Measurements from ENCODE around the gene DISP2.
A peak's percentile ranks its signal among the peaks of the same experiment; 100 is the strongest.

DISP2 gene

GRCh38 chr15:40367371-40367685 lies 9.3 kb downstream of the DISP2 start:
- TF ChIP-seq PATZ1 (CRISPR knock-in tag; IDR thresholded peaks at IDR 0.05; ENCODE audit: borderline replicate concordance), result no peak
- TF ChIP-seq ZC3H10 (CRISPR knock-in tag; IDR thresholded peaks at IDR 0.05), result no peak
- no peak for TF ChIP-seq ZNF8 (CRISPR knock-in tag; IDR thresholded peaks at IDR 0.05)
- TF ChIP-seq ESRRG (CRISPR knock-in tag; IDR thresholded peaks at IDR 0.05), result no peak
- TF ChIP-seq TSHZ2 (CRISPR knock-in tag; IDR thresholded peaks at IDR 0.05), result no peak
- TF ChIP-seq GLIS3 (CRISPR knock-in tag; IDR thresholded peaks at IDR 0.05), result no peak
- no peak for TF ChIP-seq ZNF70 (CRISPR knock-in tag; IDR thresholded peaks at IDR 0.05)
- no peak for TF ChIP-seq ZFP30 (CRISPR knock-in tag; IDR thresholded peaks at IDR 0.05)
- no peak for TF ChIP-seq ARNTL (CRISPR knock-in tag; IDR thresholded peaks at IDR 0.05; ENCODE audit: borderline replicate concordance, low read depth)
- no peak for TF ChIP-seq TCF4 (CRISPR knock-in tag; IDR thresholded peaks at IDR 0.05; ENCODE audit: borderline replicate concordance)
- TF ChIP-seq RARB (CRISPR knock-in tag; IDR thresholded peaks at IDR 0.05), result no peak
- no peak for TF ChIP-seq CSDC2 (CRISPR knock-in tag; IDR thresholded peaks at IDR 0.05)
- TF ChIP-seq ZFP3 (CRISPR knock-in tag; IDR thresholded peaks at IDR 0.05), result no peak
- no peak for TF ChIP-seq BACH2 (CRISPR knock-in tag; IDR thresholded peaks at IDR 0.05; ENCODE audit: borderline replicate concordance)
- ATAC-seq, result no peak

- ATAC-seq, result peak; percentile 75
- TF ChIP-seq PPARA (CRISPR knock-in tag; IDR thresholded peaks at IDR 0.05; ENCODE audit: borderline replicate concordance) (no peak), TCF4 (CRISPR knock-in tag; IDR thresholded peaks at IDR 0.05; ENCODE audit: borderline replicate concordance) (0 out of 2 replicates have a peak, but pooled peaks have one; percentile 21), CREB5 (CRISPR knock-in tag; IDR thresholded peaks at IDR 0.05; ENCODE audit: low read depth) (no peak), OSR1 (CRISPR knock-in tag; IDR thresholded peaks at IDR 0.05) (no peak), SNAI2 (CRISPR knock-in tag; IDR thresholded peaks at IDR 0.05) (no peak), ZC3H10 (CRISPR knock-in tag; IDR thresholded peaks at IDR 0.05) (no peak), ARNTL (CRISPR knock-in tag; IDR thresholded peaks at IDR 0.05; ENCODE audit: borderline replicate concordance, low read depth) (no peak), TSHZ2 (CRISPR knock-in tag; IDR thresholded peaks at IDR 0.05) (peak; percentile 31; the same call in 1 of the 2 replicates), CSDC2 (CRISPR knock-in tag; IDR thresholded peaks at IDR 0.05) (no peak), PATZ1 (CRISPR knock-in tag; IDR thresholded peaks at IDR 0.05; ENCODE audit: borderline replicate concordance) (no peak), ZNF8 (CRISPR knock-in tag; IDR thresholded peaks at IDR 0.05) (no peak), ISL1 (CRISPR knock-in tag; IDR thresholded peaks at IDR 0.05) (no peak), POU6F1 (CRISPR knock-in tag; IDR thresholded peaks at IDR 0.05; ENCODE audit: borderline replicate concordance, low read depth) (no peak), ZNF70 (CRISPR knock-in tag; IDR thresholded peaks at IDR 0.05) (no peak)
Measured at GRCh38 chr15:40367686-40368611, 9.9 kb downstream of the DISP2 start.

Data from SK-N-SH treated with all-trans-retinoic acid at 6 μM for 48 hours (cell line).